Esophagus (tissue), 2 donors: ENCODE data around the gene ETV6. TPM values are rescaled to one million over a fixed set of nuclear protein-coding genes. Genes with fewer than 3 reads are reported as not detected.

Experiments
- H3K27ac ChIP-seq, 2 donors: one replicate each; pipeline ENCODE4 v1.5.1; 2013; ENCODE audit warnings: low read depth in 2 of 2, mild to moderate bottlenecking in 2 of 2, inconsistent platforms in 1 of 2, low read length in 1 of 2, moderate library complexity in 1 of 2
- H3K27me3 ChIP-seq, 2 donors: one replicate each; pipeline ENCODE4 v1.6.1; 2013; ENCODE audit warnings: low read length in 2 of 2, control low read depth in 1 of 2, mild to moderate bottlenecking in 1 of 2; ENCODE audit not compliant: insufficient read depth in 2 of 2, control insufficient read depth in 1 of 2
- H3K36me3 ChIP-seq, 2 donors: one replicate each; pipeline ENCODE4 v1.6.1; 2013; ENCODE audit warnings: low read length in 1 of 2; ENCODE audit not compliant: control insufficient read depth in 2 of 2, insufficient read depth in 2 of 2
- H3K4me1 ChIP-seq, 2 donors: one replicate each; pipeline ENCODE4 v1.6.1; 2013; ENCODE audit warnings: low read length in 1 of 2; ENCODE audit not compliant: control insufficient read depth in 2 of 2, insufficient read depth in 2 of 2
- H3K4me3 ChIP-seq, 2 donors: one replicate each; pipeline ENCODE4 v1.5.1; 2013; ENCODE audit warnings: low read length in 2 of 2, mild to moderate bottlenecking in 2 of 2, low read depth in 1 of 2, moderate library complexity in 1 of 2
- H3K9me3 ChIP-seq, 2 donors: one replicate each; pipeline ENCODE4 v1.6.1; 2013; ENCODE audit warnings: mild to moderate bottlenecking in 2 of 2, low read depth in 1 of 2, low read length in 1 of 2, moderate library complexity in 1 of 2; ENCODE audit not compliant: control insufficient read depth in 2 of 2, insufficient read depth in 1 of 2
- WGBS, 2 donors: extraction: QIAGEN DNeasy Blood & Tissue Kit; methylation state at CpG; one replicate each; pipeline ENCODE4 v1.1.7; 2013; 5-methylcytosine and 5-hydroxymethylcytosine counted together
- polyA plus RNA-seq, 2 donors: library from polyadenylated mRNA; stranded (reverse); fragments of 200-250 nt; gene quantifications; one replicate each; pipeline ENCODE4 v1.2.3, GENCODE V29; 2013
- donor health status: healthy with polysubstance abuse.
- donor health status: Bipolar disorder and iron deficiency.

Gene ETV6
- polyA plus RNA-seq, 2 donors = 5.4 to 5.6 TPM

GRCh38 chr12:11685716-11686115 is 36.2 kb downstream of the ETV6 start:
- Histone ChIP-seq H3K9me3 (no peaks in the 10 kb centered on the region), H3K27ac (no peak overlapping the region), H3K27me3 (no peaks in the 10 kb centered on the region), H3K4me3 (no peak overlapping the region), H3K36me3 (no peaks in the 10 kb centered on the region), H3K4me1 (peaks cover 0 to 3% of the 10 kb centered on the region in 2 donors)
- WGBS, 2 donors = 68 to 79% methylated on average over 2 of the region's 2 CpGs

DNA sequence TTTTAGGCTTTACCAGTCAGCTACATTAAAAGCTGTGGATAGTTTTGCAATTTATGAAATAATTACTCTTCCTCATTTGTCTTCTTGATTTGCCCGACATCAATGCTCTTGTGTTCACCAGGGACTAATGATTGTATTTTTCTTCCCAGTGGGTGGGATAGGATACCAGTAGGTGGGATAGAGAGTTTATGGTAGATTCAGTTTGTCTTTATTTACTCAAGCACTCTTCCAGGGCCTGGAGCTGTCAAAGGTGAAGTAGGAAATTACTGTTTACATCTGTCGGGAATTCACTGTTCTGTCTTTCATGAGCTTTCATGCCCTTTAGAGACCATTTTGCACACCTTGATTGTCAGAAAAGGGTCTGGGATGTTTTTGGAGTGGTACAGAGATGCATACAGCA is 36.6 kb downstream of the ETV6 start:
- Histone ChIP-seq H3K9me3 (no peaks in the 10 kb centered on the region), H3K36me3 (no peaks in the 10 kb centered on the region), H3K27ac (no peak overlapping the region), H3K4me1 (peaks cover 0 to 3% of the 10 kb centered on the region in 2 donors), H3K27me3 (no peaks in the 10 kb centered on the region), H3K4me3 (no peak overlapping the region)
- 80 to 83% methylated on average over 2 of the region's 2 CpGs for WGBS, 2 donors

GRCh38 chr12:11687528-11687927 is 38.1 kb downstream of the ETV6 start:
- H3K9me3 ChIP-seq = no peaks in the 10 kb centered on the region
- peaks cover 0 to 3% of the 10 kb centered on the region in 2 donors for H3K4me1 ChIP-seq
- no peaks in the 10 kb centered on the region for H3K27me3 ChIP-seq
- no peak overlapping the region for H3K4me3 ChIP-seq
- no peaks in the 10 kb centered on the region for H3K36me3 ChIP-seq
- 57 to 64% methylated on average over 2 of the region's 2 CpGs for WGBS, 2 donors
- H3K27ac ChIP-seq = no peak overlapping the region

- whole genome bisulfite sequencing, 2 donors = 78 to 79% methylated on average over 4 of the region's 4 CpGs
- peak overlapping the region in 1 of 2 donors; percentile 34 for H3K27ac ChIP-seq
Observed at GRCh38 chr12:11688379-11688778, 38.9 kb downstream of the ETV6 start.

GRCh38 chr12:11688831-11689230 is 39.4 kb downstream of the ETV6 start:
- H3K36me3 ChIP-seq = no peaks in the 10 kb centered on the region
- no peaks in the 10 kb centered on the region for H3K9me3 ChIP-seq
- H3K4me1 ChIP-seq = peaks cover 0 to 7% of the 10 kb centered on the region in 2 donors
- H3K27me3 ChIP-seq = no peaks in the 10 kb centered on the region
- 73 to 92% methylated on average over 2 of the region's 2 CpGs for WGBS, 2 donors
- H3K4me3 ChIP-seq = no peak overlapping the region
- H3K27ac ChIP-seq = no peak overlapping the region

More at GRCh38 chr12:11688379-11688778, 38.9 kb downstream of the ETV6 start:
- H3K4me3 ChIP-seq = no peak overlapping the region
- H3K9me3 ChIP-seq = no peaks in the 10 kb centered on the region
- H3K36me3 ChIP-seq = no peaks in the 10 kb centered on the region
- H3K4me1 ChIP-seq = peaks cover 0 to 3% of the 10 kb centered on the region in 2 donors
- H3K27me3 ChIP-seq = no peaks in the 10 kb centered on the region

GRCh38 chr12:11689591-11690186 is 40.2 kb downstream of the ETV6 start:
- 88 to 91% methylated on average over 10 of the region's 10 CpGs for WGBS, 2 donors
- Histone ChIP-seq H3K4me1 (peaks cover 0 to 7% of the 10 kb centered on the region in 2 donors), H3K36me3 (no peaks in the 10 kb centered on the region), H3K9me3 (no peaks in the 10 kb centered on the region), H3K4me3 (no peak overlapping the region), H3K27ac (no peak overlapping the region), H3K27me3 (no peaks in the 10 kb centered on the region)

- peaks cover 3 to 11% of the 10 kb centered on the region in 2 donors for H3K4me1 ChIP-seq
- H3K36me3 ChIP-seq = no peaks in the 10 kb centered on the region
- WGBS, 2 donors = 92% methylated on average over 6 of the region's 6 CpGs
- no peak overlapping the region for H3K4me3 ChIP-seq
- no peaks in the 10 kb centered on the region for H3K27me3 ChIP-seq
- no peaks in the 10 kb centered on the region for H3K9me3 ChIP-seq
- no peak overlapping the region for H3K27ac ChIP-seq
Observed at GRCh38 chr12:11693067-11693466, 43.6 kb downstream of the ETV6 start.

DNA sequence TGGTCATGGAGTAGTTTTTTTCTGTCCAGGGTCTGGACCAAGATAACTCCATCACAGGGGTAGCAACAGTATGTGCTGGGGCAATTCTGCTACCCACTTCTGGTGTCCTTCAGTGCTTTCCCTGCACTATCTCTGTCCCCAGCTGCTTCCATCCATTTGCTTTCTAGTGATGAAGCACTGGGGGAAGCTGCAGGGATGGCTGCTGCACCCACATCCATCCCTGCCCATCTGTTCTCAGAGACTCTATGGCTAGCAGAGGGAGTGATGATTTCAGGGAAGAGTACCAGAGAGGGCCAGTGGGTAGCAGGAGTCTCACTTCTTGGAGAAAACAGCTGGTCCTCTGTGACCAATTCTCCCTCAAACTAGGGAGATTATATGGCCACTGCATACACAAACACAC is 44.1 kb downstream of the ETV6 start:
- Histone ChIP-seq H3K9me3 (no peaks in the 10 kb centered on the region), H3K27me3 (no peaks in the 10 kb centered on the region), H3K4me1 (peaks cover 3 to 9% of the 10 kb centered on the region in 2 donors), H3K27ac (no peak overlapping the region), H3K36me3 (no peaks in the 10 kb centered on the region), H3K4me3 (no peak overlapping the region)

DNA sequence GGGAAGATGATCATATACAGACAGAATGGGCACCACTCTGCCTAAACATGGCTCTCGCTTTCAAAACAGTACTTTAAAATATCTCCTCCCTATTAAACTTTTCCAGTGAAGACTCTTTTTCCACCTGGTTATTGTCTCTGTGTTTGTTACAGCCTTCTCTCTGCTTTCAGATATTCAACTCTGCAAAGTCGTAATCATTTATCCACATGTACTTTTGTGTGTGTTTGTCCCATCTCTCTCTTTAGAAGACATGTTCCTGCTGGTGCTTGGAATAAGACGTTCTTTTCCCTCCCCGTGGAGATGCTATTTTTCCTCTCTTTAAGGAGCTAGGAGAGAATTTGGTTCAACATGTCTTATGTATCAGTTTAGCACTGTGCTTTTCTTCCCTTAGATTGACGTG is 45.1 kb downstream of the ETV6 start:
- H3K4me1 ChIP-seq = peaks cover 3 to 9% of the 10 kb centered on the region in 2 donors
- no peaks in the 10 kb centered on the region for H3K27me3 ChIP-seq
- H3K27ac ChIP-seq = no peak overlapping the region
- no peak overlapping the region for H3K4me3 ChIP-seq
- no peaks in the 10 kb centered on the region for H3K9me3 ChIP-seq
- H3K36me3 ChIP-seq = no peaks in the 10 kb centered on the region
- WGBS, 2 donors = 69 to 70% methylated on average over 5 of the region's 5 CpGs

- Histone ChIP-seq H3K4me1 (peaks cover 3 to 9% of the 10 kb centered on the region in 2 donors), H3K36me3 (no peaks in the 10 kb centered on the region), H3K27ac (peak overlapping the region; percentile 3 to 67), H3K9me3 (no peaks in the 10 kb centered on the region), H3K27me3 (no peaks in the 10 kb centered on the region), H3K4me3 (no peak overlapping the region)
- WGBS, 2 donors = 52 to 57% methylated on average over 3 of the region's 3 CpGs
Observed at GRCh38 chr12:11695321-11695720, 45.8 kb downstream of the ETV6 start.
